ENCODE results near the gene LRPPRC. TPM values are rescaled to one million over a fixed set of nuclear protein-coding genes. Genes with fewer than 3 reads are reported as not detected.

The LRPPRC gene
- total and polyA plus RNA-seq, 9 of the 15 experiments (the other 6 are each of a cell fraction or from before 2014, with no cell fraction given): 41.5 to 214 (median 138) TPM

DNA sequence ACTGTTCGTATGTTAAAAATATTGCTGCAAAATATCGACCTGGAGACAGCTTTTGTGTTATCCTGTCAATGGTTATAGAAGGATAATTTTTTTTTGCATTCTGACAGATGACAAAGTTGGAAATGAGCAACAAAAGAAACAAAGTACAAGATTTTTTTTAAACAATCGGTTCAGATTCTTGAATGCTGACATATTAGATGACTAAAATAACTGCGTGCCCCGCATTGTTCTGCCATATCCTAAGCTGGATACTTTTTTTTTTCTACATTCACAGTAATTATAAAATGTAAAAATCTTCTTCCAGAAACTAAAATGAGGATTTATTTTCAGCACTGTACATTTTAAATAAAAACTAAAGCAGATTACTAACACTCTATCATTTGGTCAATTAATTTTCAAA is 89.9 kb downstream of the LRPPRC start:
- no peaks in the 10 kb centered on the region for H4K20me1 ChIP-seq (replicated peaks; ENCODE audit: control insufficient read depth, insufficient read depth, low read length)
- TF ChIP-seq BHLHE40 (IDR thresholded peaks at IDR 0.05; ENCODE audit: low read length) (no peak), ZNF586 (CRISPR knock-in tag; conservative IDR thresholded peaks at IDR 0.05) (no peak), POLR2H (tag; IDR thresholded peaks at IDR 0.05; ENCODE audit: low read depth) (no peak), ZNF76 (CRISPR knock-in tag; IDR thresholded peaks at IDR 0.05; ENCODE audit: borderline replicate concordance) (no peak), CEBPG (CRISPR knock-in tag; IDR thresholded peaks at IDR 0.05) (no peak), CEBPG (tag; conservative IDR thresholded peaks at IDR 0.05 in 1 of 2, IDR thresholded peaks at IDR 0.05 in 1 of 2) (no peak), PURB (CRISPR knock-in tag; IDR thresholded peaks at IDR 0.05; ENCODE audit: low read depth) (no peak), DNMT1 (IDR thresholded peaks at IDR 0.05) (no peak), HNRNPH1 (optimal IDR thresholded peaks at IDR 0.05; ENCODE audit: low read depth, low read length) (no peak), SNRNP70 (optimal IDR thresholded peaks at IDR 0.05; ENCODE audit: low read depth, low read length) (no peak), ZSCAN32 (CRISPR knock-in tag; IDR thresholded peaks at IDR 0.05) (no peak), ZNF324 (CRISPR knock-in tag; IDR thresholded peaks at IDR 0.05) (no peak)
- TF ChIP-seq, protein P1, sequence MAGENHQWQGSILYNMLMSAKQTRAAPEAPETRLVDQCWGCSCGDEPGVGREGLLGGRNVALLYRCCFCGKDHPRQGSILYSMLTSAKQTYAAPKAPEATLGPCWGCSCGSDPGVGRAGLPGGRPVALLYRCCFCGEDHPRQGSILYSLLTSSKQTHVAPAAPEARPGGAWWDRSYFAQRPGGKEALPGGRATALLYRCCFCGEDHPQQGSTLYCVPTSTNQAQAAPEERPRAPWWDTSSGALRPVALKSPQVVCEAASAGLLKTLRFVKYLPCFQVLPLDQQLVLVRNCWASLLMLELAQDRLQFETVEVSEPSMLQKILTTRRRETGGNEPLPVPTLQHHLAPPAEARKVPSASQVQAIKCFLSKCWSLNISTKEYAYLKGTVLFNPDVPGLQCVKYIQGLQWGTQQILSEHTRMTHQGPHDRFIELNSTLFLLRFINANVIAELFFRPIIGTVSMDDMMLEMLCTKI (IDR thresholded peaks at IDR 0.05; ENCODE audit: partially characterized antibody): no peak
- ATAC-seq: no peak
- H3K4me1 ChIP-seq (replicated peaks in 1 of 2; ENCODE audit: control insufficient read depth in 2 of 2, insufficient read depth in 2 of 2, low read length in 2 of 2): no peaks in the 10 kb centered on the region
- H3K9me1 ChIP-seq (ENCODE audit: control insufficient read depth, insufficient read depth, low read length): no peaks in the 10 kb centered on the region
- no peak overlapping the region for H3K4me2 ChIP-seq (ENCODE audit: insufficient read depth, low read length)
- ChIA-PET POLR2A (no interaction called here), CTCF (ENCODE audit: low intra/inter-chr PET ratio) (no interaction called here)
- BruUV-seq (replicated peaks): no TSS peak
- H3K27ac ChIP-seq (ENCODE audit: extremely low read depth, low read depth, low read length): no peak overlapping the region
- H3K9me3 ChIP-seq (replicated peaks; ENCODE audit: control insufficient read depth, insufficient read depth, low read depth, low read length): no peaks in the 10 kb centered on the region
- FAIRE-seq: no peak
- no peak for DNase-seq (ENCODE audit: extremely low read depth in 1 of 4, low spot score in 3 of 4)
- intact Hi-C loops (cut with micrococcal nuclease): no loop called here
- H3K4me3 ChIP-seq: no peak overlapping the region
- in situ Hi-C loops (cut with MboI): no loop called here
- 91% methylated on average over 5 of the region's 5 CpGs for WGBS (ENCODE audit: insufficient coverage, low coverage, missing lambda C conversion rate)
- peaks cover 3% of the 10 kb centered on the region; the same call in 1 of the 3 replicates for H3K79me2 ChIP-seq (ENCODE audit: control insufficient read depth, insufficient read depth, low read length)
- no peak overlapping the region for H2AFZ ChIP-seq (ENCODE audit: low read depth, low read length)
- no peaks in the 10 kb centered on the region for H3K27me3 ChIP-seq (ENCODE audit: control insufficient read depth in 2 of 2, insufficient read depth in 2 of 2, low read length in 2 of 2)
- peaks cover 92% of the 10 kb centered on the region for H3K36me3 ChIP-seq (ENCODE audit: control insufficient read depth, insufficient read depth, low read length)
- no peak overlapping the region for H3K9ac ChIP-seq (ENCODE audit: insufficient read depth in 1 of 2, low read depth in 2 of 2, low read length in 2 of 2)

All from K562 (cell line).